Mesenteric fat pad (tissue), 1 donor: ENCODE measurements around the gene RRP1. TPM values are rescaled to one million over a fixed set of nuclear protein-coding genes. Genes with fewer than 3 reads are reported as not detected.

ENCODE experiments used
- DNase-seq: peaks from one replicate; pipeline ENCODE4 v3.0.0-alpha.2; 2020; ENCODE audit warnings: low spot score
- total RNA-seq: library from RNA; stranded (reverse); fragmentation: NEBNext Ultra II Directional; extraction: Animal tissue kit (Norgen Biotek cat#: 25700); gene quantifications from one replicate; pipeline ENCODE4 v1.2.1, GENCODE V29; 2021
- donor health status: DM: yes; HTN: yes; CAD: no.

RRP1 gene
- total RNA-seq, 1 donor from 2014 or later, result 29.8 TPM

- DNase-seq, result no peak
Observed at GRCh38 chr21:43758111-43758641, 31.2 kb upstream of the RRP1 start.

- no peak for DNase-seq
Observed at GRCh38 chr21:43758811-43759210, 30.6 kb upstream of the RRP1 start.

DNA sequence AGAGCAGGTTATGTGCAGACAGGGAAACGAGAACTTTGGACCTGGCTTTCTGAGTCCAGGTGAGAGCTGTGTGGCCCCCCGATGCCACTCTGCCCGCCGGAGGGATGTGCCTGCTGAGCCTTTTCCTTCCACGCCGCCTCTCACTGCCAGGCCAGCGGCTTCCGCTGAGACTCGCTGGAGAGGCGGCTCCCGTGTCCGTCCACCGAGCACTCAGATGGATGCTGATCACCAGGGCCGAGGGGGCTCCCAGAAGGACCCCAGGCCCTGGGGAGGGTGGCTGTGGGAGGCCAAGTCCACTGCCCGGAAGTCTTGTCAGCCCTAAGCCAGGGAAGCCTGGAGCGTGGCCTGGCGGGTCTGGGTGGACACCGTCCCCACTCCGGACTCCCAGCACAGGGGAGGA lies 29.7 kb upstream of the RRP1 start:
- no peak for DNase-seq

DNA sequence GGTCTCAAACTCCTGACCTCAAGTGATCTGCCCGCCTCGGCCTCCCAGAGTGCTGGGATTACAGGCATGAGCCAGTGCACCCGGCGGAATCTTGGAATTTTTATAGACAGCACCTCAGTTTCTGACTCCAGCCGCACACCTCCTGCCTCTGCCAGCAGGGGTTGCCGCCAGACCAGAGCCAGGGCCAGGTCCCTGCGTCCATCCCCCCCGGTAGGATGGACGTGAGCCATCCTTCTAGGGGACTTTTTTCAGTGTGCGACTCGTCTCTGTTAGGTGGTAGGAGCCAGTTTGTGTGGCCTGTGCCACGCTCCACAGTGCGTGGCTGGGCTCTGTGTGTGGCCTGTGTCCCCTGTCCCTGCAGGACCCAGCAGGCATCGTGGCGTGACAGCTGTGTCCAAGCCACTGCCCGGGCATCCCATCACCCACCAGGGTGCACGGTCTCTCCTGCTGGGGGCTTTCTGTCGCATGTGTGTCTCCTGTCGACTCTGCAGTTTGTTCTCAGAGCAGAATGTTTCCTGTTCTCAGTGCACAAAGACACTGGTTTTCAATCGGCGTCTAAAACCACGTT lies 28.9 kb upstream of the RRP1 start:
- DNase-seq, result no peak

GRCh38 chr21:43761886-43762285 lies 27.5 kb upstream of the RRP1 start:
- DNase-seq, result no peak

GRCh38 chr21:43762303-43763128 lies 26.9 kb upstream of the RRP1 start:
- DNase-seq, result no peak

- DNase-seq, result no peak
Observed at GRCh38 chr21:43763901-43764523, 25.4 kb upstream of the RRP1 start.

DNA sequence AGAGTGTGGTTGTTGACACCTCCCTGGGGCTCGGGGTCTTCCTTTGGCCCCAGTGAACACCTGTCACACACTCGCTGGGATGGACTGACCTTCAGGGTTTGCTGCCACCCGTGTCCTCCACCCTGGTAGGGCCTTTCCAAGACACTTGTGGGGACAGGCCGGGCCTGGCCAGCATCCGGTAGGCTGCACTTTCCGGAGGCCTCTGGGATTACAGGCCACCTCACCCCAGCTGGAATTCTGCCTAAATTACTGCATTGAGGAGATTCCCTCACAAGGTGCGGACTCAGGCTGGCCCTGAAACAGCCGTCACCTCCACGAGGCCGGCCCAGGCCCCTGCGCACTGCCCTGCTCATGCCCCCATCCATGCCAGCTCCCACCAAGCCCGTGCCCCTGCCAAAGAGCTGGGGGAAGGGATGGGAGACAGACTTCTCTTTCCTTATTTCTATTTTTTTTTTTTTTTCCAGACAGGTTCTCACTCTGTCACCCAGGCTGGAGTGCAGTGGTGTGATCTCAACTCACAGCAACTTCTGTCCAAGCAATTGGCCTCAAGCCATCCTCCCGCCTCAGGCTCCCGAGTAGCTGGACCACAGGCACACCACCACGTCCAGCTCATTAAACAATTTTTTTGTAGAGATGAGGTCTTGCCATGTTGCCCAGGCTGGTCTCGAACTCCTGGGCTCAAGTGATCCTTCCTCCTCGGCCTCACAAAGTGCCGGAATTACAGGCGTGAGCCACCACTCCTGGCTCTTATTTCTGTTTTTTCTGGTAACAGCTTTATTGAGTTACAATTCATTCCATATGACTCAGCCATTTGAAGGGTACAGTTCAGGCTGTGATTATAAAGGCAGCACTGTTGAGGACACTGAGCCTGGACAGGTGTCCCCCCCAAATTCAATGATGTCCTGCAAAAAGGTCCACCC lies 24.5 kb upstream of the RRP1 start:
- no peak for DNase-seq

DNA sequence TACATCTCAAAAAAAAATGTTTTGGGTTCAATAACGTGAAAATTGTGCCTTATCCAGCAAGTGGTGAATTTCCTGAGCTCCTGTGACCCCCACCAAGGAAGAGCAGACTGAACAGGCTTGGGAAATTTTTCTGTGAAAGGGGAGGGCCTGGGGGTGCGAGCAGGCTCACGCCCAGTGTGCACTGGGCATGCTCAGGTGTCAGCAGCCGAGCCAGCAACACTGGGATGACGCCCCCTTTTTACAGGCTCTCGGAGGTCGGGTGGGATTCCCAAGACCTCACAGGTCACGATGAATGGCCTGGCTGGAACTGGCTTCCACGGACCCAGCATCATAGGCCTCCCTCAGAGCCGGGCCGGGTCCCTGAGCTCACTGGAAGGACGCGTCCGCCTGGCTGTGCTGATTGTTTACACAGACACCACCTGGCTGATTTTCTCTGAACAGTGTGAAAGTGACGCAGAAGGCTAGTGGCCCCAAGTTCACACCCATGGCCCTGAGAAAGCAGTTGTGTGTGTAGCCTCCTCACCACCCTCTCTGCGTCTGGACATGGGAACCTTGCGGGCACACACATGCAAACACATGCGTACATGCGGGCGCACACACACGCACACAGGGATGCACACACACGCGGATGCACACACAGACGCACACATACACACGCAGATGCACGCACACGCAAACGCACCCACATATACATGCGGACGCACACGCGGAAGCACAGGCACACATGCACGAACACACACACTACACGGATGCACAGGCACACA lies 22.5 kb upstream of the RRP1 start:
- DNase-seq, result no peak

GRCh38 chr21:43767498-43767983 lies 21.8 kb upstream of the RRP1 start:
- no peak for DNase-seq

GRCh38 chr21:43767984-43768867 lies 21.2 kb upstream of the RRP1 start:
- DNase-seq, result no peak

- DNase-seq, result no peak
Observed at GRCh38 chr21:43768868-43769167, 20.6 kb upstream of the RRP1 start.

- no peak for DNase-seq
Observed at GRCh38 chr21:43769325-43769958, 19.9 kb upstream of the RRP1 start.

DNA sequence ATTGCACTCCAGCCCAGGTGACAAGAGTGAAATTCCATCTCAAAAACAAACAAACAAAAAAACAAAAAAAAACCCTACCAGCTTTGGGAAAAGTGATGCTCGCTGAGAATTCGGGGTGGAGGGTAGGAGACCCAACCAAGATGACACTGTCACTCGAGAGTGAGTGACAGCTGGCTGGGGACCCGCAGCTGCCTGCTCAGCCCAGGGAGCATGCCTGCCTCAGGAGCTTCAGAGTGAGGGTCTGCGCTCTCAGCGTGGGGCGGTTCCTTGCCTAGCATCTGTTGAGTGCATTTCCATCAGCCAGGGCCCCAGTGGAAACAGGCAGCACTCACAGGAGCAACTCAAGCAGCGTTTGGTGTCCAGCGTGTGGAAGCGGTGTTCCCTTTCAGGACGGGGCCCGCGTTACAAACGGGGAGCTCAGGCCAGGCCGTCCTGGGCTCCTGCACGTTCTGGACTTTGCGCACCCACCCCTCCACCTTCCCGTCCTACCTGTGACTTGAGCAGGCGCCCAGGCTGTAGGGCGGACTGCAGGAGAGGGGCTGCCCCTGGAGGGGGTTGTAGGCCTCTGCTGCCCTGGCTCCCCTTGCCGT lies 19.2 kb upstream of the RRP1 start:
- DNase-seq, result no peak

GRCh38 chr21:43771199-43771675 lies 18.1 kb upstream of the RRP1 start:
- no peak for DNase-seq

- no peak for DNase-seq
Observed at GRCh38 chr21:43771698-43772424, 17.5 kb upstream of the RRP1 start.

DNA sequence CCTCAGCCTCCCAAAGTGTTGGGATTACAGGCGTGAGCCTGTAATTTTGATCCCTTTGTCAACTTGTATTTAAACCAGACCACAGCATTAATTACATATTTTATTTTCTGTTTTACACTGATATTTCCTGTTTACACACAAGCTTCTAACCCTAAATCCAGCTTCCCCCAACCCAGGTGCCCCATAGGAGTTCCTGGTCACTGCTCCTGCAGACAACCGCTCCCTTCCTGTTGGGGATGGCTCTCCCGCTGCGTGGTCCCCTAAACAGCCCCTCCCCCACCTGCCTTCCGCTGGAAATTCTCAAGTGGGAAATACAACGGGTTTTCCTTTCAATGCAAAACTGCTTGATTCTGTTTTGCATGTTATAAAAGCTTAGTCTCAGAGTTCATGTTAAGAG lies 17.0 kb upstream of the RRP1 start:
- no peak for DNase-seq

- DNase-seq, result no peak
Observed at GRCh38 chr21:43774163-43774562, 15.2 kb upstream of the RRP1 start.
